ENCODE measurements around the gene DCBLD2.

Gene DCBLD2

GRCh38 chr3:98827221-98827920 lies 74.1 kb downstream of the DCBLD2 start:
- DNase-seq: no peak

GRCh38 chr3:98826126-98826525 lies 75.4 kb downstream of the DCBLD2 start:
- no peak for DNase-seq

GRCh38 chr3:98824256-98824655 lies 77.2 kb downstream of the DCBLD2 start:
- DNase-seq: no peak

DNA sequence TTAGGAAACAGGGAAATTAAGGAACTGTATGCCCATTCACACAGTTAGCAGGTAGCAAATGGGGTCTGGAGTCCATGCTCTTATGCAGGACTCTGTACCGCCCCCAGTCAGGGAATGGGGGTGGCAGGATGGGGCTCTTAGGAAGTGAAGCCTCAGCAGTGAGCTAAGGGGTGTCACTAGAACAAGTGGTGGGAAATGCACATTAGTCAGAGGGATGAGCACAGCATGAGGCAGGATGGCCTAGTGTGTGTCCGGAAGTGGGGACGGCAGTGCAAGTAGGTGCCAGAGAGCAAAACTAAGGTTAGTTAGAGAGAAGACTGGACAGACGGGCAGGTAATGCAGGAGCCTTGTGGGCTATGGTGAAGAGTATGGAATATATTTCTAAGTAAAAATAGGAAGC lies 77.7 kb downstream of the DCBLD2 start:
- no peak for DNase-seq

GRCh38 chr3:98821063-98821462 lies 80.4 kb downstream of the DCBLD2 start:
- DNase-seq: no peak

- DNase-seq: peak; percentile 35 to 55
Observed at GRCh38 chr3:98817547-98818041, 83.9 kb downstream of the DCBLD2 start.

DNA sequence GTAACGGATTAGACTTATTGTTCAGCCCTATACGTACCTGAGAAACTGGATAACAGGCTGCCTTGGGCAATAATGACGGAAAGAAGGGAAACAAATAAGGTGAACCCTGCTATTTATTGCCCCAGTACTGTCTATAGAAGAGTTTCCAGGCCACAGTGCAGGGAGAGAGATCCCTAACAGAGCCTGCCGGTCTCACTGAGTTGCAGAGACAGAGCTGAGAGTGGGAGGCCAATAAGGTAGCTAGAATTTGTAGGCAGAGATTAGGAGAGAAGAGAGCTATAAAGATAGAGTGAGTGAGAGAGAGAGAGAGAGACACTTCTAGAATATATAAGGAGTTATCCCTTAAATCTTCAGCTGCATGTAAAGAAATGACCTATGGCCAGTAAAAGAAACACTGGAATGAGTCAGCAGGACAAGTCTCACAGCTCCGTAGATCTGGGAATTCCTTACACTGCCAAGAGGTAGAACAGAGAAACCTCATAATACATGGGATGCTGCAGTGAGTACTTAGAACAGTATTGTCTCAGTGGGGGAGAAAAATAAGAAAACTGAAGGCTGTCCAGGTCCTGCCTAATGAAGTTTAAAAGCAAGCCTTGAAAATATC lies 86.6 kb downstream of the DCBLD2 start:
- DNase-seq: no peak

GRCh38 chr3:98812851-98813374 lies 88.6 kb downstream of the DCBLD2 start:
- DNase-seq: peak in 1 of 2 experiments; percentile 52

- DNase-seq: no peak
Observed at GRCh38 chr3:98811048-98811447, 90.4 kb downstream of the DCBLD2 start.

DNA sequence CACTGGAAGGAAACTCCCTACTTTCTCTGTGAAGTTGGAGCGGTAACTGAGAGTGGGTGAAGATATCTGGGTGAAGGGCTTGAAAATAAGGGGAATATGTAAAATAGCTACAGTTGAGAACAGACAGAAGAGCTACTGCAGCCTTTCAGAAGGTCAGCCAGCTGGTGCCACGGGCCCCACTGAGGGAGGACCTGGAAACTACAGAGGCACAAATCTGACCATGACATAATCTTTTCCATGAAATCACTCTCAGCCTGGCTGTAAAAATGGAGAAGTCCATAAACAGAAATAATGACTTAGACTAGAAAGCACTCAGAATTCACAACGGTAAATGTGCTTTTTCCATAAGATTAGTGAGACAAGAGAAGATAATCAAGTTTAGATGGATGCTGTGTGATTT lies 91.9 kb downstream of the DCBLD2 start:
- no peak for DNase-seq

- DNase-seq: no peak
Observed at GRCh38 chr3:98808071-98808470, 93.4 kb downstream of the DCBLD2 start.

DNA sequence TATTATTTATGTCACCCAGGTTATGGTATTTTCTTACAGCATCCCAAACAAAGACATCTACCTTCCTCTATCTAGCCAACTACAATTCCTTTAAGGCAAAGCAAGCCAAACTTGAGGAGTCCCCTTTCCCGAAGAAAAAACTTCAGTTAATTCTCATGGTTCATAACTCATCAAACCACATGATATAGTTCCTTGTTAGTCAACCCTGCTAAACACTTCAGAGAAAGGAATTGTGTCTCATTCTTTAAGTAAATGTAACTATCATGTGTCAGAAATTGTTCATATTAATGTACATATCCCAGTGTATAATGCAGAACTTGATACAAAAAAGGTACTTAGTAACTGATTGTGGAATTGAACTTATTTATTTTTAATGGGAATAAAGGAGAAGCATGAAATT lies 93.9 kb downstream of the DCBLD2 start:
- no peak for DNase-seq

- DNase-seq: no peak
Observed at GRCh38 chr3:98807011-98807410, 94.5 kb downstream of the DCBLD2 start.

- DNase-seq: no peak
Observed at GRCh38 chr3:98806521-98806920, 95.0 kb downstream of the DCBLD2 start.

DNA sequence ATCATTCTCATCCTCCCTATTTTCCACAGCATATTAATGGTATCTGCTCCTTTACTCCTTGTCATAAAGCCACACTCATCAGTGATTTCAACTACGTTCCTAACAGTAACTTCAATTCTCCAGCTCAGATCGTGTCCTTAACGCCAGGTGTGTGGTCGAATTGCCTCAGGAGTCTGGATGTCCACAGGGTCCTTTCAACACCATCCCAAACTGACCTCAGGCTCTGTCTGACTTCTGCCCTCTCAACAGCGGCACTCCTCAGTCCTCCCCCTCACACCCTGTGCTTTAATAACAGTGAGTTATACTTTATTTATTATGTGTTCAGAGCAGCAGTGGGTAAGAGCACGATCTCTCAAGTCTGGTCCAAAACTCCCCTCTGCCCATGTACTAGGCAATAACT lies 95.9 kb downstream of the DCBLD2 start:
- no peak for DNase-seq

DNA sequence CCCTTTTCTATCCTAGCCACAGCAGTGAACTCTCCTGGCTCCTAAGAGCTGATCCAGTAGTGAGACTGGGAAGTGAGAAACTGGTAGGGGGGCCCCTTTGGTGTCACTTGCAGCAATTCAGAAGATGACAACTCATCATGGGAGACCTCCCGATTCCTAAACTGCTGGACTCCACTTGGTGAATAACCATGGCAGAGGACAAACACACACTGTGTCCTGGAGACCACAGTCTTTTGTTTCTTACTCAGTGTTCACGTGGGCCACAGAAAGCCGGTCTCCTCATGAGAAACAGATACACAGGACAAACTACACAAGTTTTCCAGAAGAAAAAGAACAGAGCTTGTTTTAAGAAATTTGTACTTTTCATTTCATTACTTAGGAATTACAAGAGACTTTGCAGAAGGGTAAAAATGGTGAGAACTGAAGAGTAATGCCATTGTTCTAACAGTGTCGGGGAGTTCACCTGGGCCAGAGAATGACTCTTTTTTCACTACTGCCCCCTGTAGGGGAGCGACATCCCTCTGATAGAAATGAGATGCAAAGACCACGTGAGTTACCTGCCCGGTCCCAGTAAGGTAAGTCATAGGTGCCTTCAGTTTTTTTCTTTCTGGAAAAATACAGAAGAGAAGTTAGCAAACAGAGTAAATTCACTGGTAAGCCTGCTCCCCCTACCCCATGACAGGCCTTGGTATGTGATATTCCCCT lies 100.3 kb downstream of the DCBLD2 start:
- DNase-seq: no peak

DNA sequence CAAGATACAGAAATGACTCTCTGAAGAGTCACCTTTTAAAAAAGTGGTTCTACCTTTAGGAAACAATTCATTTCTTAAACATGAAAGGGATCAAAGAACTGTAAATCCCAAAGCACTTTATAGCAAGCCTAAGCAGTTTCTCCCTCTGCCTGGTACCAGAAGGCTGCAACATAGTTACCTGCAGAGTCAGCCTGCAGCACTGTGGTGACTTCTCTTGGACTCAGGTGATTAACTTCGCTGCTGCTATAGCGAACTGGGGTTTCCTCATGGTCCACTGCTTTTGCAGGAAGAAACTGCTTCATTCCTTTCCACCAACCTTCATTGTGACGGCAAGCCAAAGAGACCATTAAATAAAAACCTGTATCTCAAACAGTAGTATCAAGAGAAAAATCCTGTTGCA lies 101.1 kb downstream of the DCBLD2 start:
- DNase-seq: peak in 1 of 2 experiments; percentile 29

GRCh38 chr3:98799479-98799878 lies 102.0 kb downstream of the DCBLD2 start:
- DNase-seq: no peak

DNA sequence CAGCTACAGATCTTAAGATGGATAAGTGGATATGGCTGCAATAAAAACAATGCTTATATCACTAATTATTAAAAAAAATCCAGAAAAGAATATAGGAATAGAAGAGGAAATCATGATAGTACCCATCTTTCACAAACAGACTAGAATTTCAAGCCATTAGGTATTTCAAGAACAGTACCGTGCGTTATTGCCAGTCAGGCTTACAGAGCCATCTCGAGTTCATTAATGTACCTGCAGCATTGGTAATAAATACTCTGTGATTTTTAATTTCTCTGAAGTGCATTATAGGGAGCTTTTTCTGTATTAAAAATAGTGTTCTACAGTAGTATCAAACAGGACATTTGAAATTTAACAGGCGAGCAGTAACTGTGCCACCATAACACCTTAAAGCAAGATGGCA lies 102.7 kb downstream of the DCBLD2 start:
- no peak for DNase-seq

DNA sequence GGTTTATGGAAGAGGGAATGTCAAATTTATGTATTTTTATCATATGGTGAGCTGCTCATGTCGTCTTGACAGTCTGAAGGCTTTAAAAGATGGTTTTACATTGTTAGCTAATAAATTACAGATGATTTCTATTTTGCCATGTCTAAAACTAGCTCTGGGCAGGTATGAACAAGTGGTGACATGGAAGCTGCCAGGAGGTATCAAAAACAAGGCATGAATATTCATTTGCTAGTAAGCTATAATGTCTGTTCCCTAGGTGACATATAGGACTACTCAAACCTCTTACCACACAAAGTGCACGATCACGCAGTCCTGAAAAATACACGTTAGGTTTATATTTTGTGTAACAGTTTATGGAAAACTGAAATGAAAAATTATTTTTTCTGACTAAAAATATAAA lies 103.6 kb downstream of the DCBLD2 start:
- DNase-seq: peak; percentile 68 to 76

- DNase-seq: peak; percentile 30 to 33
Observed at GRCh38 chr3:98796334-98796733, 105.2 kb downstream of the DCBLD2 start.

DNA sequence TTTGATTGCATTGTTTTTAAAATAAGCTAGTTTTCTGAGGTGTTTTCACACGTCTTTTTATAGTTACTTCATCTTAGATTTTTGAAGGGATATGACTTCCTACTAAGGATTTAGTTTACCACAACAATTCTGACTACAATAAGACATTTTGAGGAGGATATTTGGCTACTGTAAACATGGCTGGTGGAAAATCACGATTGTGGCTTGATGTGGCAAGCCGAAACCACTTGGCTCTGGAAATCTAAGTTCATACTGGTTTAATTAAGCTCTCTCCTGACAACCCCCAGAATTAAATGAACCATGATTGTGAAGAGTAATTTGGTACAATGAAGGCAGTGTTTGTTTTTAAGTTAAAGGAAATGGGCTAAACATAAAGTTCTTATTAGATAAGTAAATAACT lies 107.5 kb downstream of the DCBLD2 start:
- DNase-seq: no peak
